ENCODE results near the gene SEC61B. TPM values are rescaled to one million over a fixed set of nuclear protein-coding genes. Genes with fewer than 3 reads are reported as not detected.

Gene SEC61B

Small RNAs within 50 kb of the gene (small RNA-seq; reads per million reads assigned to genes)
- gene RN7SL794P (ENCODE audit: low read depth): not detected

Data from mesenchymal stem cell (in vitro differentiated cells and primary cell).